OCI-LY3 (cell line): ENCODE results near the gene MGARP.
A peak's percentile ranks its signal among the peaks of the same experiment; 100 is the strongest.

Experiments used
- EZH2phosphoT487 ChIP-seq: fragments of 200-600 bp; shearing (Covaris generic); IDR thresholded peaks from 2 replicates; pipeline ENCODE4 v1.6.1; 2018; ENCODE audit warnings: antibody characterized with exemption, mixed run types, low read depth
- TF ChIP-seq, protein P1 (sequence below): fragments of 200-600, 300-600 bp; sonication (generic); IDR thresholded peaks from 2 replicates; pipeline ENCODE4 v1.5.1; 2014; ENCODE audit warnings: antibody characterized with exemption, low read length, low read depth

DNA sequence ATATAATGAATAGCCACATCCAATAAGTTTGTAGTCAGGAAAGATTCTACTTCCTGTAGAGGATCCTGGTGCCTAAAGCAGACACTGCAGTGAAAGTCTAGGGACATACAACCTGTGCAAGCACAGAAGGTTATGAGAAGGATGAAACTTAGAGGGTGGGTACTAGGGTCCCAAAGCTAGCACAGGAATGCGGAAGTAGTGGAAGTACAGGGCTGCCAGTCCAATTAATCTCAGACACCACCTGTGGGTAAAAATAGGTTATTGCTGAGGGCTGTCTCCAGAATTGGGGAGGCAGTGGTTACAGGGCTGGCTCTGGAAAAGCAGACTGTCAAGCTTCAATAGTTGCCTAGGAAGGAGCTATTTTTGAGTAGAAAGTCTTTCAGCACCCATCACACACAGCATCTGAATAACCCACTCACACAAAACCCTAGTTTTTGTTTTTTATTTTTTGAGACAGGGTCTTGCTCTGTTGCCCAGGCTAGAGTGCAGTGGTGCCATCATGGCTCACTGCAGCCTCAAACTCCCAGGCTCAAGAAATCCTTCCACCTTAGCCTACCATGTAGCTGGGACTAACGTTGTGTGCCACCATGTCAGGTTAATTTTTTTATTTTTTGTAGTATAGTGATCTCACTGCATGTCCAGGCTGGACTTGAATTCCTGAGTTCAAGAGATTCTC lies 52.2 kb downstream of the MGARP start:
- TF ChIP-seq, protein P1, sequence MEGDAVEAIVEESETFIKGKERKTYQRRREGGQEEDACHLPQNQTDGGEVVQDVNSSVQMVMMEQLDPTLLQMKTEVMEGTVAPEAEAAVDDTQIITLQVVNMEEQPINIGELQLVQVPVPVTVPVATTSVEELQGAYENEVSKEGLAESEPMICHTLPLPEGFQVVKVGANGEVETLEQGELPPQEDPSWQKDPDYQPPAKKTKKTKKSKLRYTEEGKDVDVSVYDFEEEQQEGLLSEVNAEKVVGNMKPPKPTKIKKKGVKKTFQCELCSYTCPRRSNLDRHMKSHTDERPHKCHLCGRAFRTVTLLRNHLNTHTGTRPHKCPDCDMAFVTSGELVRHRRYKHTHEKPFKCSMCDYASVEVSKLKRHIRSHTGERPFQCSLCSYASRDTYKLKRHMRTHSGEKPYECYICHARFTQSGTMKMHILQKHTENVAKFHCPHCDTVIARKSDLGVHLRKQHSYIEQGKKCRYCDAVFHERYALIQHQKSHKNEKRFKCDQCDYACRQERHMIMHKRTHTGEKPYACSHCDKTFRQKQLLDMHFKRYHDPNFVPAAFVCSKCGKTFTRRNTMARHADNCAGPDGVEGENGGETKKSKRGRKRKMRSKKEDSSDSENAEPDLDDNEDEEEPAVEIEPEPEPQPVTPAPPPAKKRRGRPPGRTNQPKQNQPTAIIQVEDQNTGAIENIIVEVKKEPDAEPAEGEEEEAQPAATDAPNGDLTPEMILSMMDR, result peak; percentile 85
- TF ChIP-seq EZH2phosphoT487, result no peak
